Ascending aorta (tissue), 2 donors: ENCODE results near the gene SLC25A26. TPM values are rescaled to one million over a fixed set of nuclear protein-coding genes. Genes with fewer than 3 reads are reported as not detected.

ENCODE experiments used
- DNase-seq, 2 donors: peaks; one replicate each; pipeline ENCODE4 v3.0.0-alpha.2; 2019; ENCODE audit warnings: low spot score in 2 of 2
- H3K27ac ChIP-seq, 2 donors: fragments of 200-600 bp; sonication (generic); one replicate each; pipeline ENCODE4 v1.5.1; 2016 to 2017; ENCODE audit warnings: mild to moderate bottlenecking in 1 of 2
- H3K27me3 ChIP-seq: fragments of 200-600 bp; sonication (generic); one replicate; pipeline ENCODE4 v1.5.1; 2017
- H3K36me3 ChIP-seq, 2 donors: fragments of 200-600 bp; sonication (generic); one replicate each; pipeline ENCODE4 v1.5.1; 2016
- H3K4me1 ChIP-seq, 2 donors: fragments of 200-600 bp; sonication (generic); one replicate each; pipeline ENCODE4 v1.5.1; 2016 to 2017; ENCODE audit warnings: mild to moderate bottlenecking in 1 of 2
- H3K4me3 ChIP-seq, 2 donors: fragments of 200-600 bp; sonication (generic); one replicate each; pipeline ENCODE4 v1.5.1; 2016 to 2017; ENCODE audit warnings: mild to moderate bottlenecking in 1 of 2
- H3K9me3 ChIP-seq, 2 donors: fragments of 200-600 bp; sonication (generic); one replicate each; pipeline ENCODE4 v1.5.1; 2016
- intact Hi-C: fragments of 100-400 bp; cut with DNase I; formaldehyde crosslinking; loops from one replicate; pipeline ENCODE4 v1.15.1; 2023
- total RNA-seq: library from RNA; depleted of rRNA; stranded (reverse); fragments of >200 nt; gene quantifications from one replicate; pipeline ENCODE4 v1.1.0, GENCODE V29; 2016
- TF ChIP-seq, protein P1 (sequence below), 3 experiments: fragments of 200-600 bp in 2 of 3; fragments of 450-650 bp in 1 of 3; sonication (generic) in 2 of 3; IDR thresholded peaks; one replicate each; pipeline ENCODE4 v1.5.1; 2016 to 2019; ENCODE audit warnings: antibody characterized with exemption in 3 of 3, mild to moderate bottlenecking in 1 of 3, moderate library complexity in 1 of 3

Gene SLC25A26
- total RNA-seq, 1 donor from 2014 or later, result 11.7 TPM

DNA sequence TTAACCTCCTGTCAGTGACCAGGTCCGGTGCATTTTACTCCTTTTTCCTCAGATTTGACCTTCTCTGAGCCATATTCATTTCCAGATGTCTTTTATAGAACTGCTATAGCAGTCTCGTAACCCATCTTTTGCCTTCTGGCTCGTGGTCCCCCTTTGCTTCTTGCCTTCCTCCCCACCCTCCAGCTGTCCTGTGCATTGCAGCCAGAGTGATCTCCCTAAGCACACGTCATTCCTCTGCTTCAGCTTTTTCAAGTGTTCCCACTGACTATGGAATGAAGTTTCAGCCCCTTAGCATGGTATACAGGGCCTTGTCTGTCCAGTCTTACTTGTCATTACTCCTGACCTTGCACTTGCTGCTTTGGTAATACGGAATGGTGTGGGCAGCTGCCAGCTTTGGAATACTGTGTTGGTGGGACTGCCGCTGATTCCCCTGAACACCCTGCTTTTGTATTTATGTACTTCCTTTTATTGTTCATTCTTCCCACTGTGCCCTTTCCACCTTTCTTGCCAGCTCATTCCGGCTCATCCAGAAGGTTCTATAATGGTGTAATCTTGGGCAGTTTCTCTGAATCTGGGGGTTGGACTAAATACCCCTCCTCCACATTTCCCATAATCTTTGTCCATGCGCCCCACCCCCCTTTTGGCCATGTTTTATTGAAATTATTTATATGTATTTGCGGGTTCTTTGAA lies 38.9 kb downstream of the SLC25A26 start:
- no peak for DNase-seq
- Histone ChIP-seq H3K4me3 (no peak overlapping the region), H3K27me3 (no peaks in the 10 kb centered on the region), H3K9me3 (no peaks in the 10 kb centered on the region), H3K36me3 (peaks cover 9% of the 10 kb centered on the region in 2 donors), H3K27ac (no peak overlapping the region), H3K4me1 (no peaks in the 10 kb centered on the region)
- TF ChIP-seq, protein P1, sequence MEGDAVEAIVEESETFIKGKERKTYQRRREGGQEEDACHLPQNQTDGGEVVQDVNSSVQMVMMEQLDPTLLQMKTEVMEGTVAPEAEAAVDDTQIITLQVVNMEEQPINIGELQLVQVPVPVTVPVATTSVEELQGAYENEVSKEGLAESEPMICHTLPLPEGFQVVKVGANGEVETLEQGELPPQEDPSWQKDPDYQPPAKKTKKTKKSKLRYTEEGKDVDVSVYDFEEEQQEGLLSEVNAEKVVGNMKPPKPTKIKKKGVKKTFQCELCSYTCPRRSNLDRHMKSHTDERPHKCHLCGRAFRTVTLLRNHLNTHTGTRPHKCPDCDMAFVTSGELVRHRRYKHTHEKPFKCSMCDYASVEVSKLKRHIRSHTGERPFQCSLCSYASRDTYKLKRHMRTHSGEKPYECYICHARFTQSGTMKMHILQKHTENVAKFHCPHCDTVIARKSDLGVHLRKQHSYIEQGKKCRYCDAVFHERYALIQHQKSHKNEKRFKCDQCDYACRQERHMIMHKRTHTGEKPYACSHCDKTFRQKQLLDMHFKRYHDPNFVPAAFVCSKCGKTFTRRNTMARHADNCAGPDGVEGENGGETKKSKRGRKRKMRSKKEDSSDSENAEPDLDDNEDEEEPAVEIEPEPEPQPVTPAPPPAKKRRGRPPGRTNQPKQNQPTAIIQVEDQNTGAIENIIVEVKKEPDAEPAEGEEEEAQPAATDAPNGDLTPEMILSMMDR (IDR thresholded peaks at IDR 0.05), result no peak
- intact Hi-C loops, result no loop called here

DNA sequence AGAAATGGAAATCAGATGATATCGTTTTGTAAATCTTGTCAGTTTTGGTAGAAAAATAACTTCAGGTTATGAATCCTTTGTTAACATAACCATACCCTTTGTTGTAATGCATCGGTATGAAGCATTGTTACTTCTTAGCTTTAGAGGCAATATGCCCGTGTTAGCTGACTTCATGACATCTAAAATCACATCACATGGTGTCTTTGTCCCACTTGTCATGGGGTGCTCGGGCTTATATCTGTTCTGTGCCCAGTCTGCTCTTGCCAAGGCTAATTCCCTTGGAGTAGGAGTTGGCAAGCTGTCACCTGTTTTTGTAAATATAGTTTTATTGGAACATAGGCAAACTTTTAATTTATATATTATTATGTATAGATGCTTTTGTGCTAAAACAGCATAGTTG lies 39.6 kb downstream of the SLC25A26 start:
- DNase-seq, result no peak
- intact Hi-C loops, result no loop called here
- H3K9me3 ChIP-seq, result no peaks in the 10 kb centered on the region
- H3K36me3 ChIP-seq, result peaks cover 9 to 11% of the 10 kb centered on the region in 2 donors
- H3K4me3 ChIP-seq, result no peak overlapping the region
- H3K27me3 ChIP-seq, result no peaks in the 10 kb centered on the region
- no peak overlapping the region for H3K27ac ChIP-seq
- H3K4me1 ChIP-seq, result no peaks in the 10 kb centered on the region
- TF ChIP-seq, protein P1 (IDR thresholded peaks at IDR 0.05), result no peak

DNA sequence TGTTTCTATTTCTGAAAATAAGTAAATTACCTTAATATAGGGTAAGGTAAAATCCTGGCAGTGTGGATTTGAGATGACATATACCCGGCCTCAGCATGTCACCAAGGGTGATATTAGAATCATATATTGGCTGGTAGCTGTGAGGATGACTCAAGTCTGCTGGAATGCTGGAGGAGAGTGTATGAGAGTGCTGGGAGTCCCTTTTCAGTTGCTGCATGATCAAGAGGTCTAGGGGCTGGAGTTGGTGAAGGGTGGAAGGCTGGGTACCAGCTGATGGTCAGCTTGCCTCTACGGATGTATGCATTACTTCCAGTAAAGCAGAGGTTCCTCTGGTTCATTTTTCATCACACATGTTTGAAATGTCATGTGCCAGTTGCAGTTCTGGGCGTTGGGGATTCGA lies 40.6 kb downstream of the SLC25A26 start:
- Histone ChIP-seq H3K36me3 (peaks cover 9 to 11% of the 10 kb centered on the region in 2 donors), H3K27ac (no peak overlapping the region), H3K9me3 (no peaks in the 10 kb centered on the region), H3K4me3 (no peak overlapping the region), H3K27me3 (no peaks in the 10 kb centered on the region), H3K4me1 (no peaks in the 10 kb centered on the region)
- no peak for DNase-seq
- TF ChIP-seq, protein P1 (IDR thresholded peaks at IDR 0.05), result no peak
- intact Hi-C loops, result no loop called here

DNA sequence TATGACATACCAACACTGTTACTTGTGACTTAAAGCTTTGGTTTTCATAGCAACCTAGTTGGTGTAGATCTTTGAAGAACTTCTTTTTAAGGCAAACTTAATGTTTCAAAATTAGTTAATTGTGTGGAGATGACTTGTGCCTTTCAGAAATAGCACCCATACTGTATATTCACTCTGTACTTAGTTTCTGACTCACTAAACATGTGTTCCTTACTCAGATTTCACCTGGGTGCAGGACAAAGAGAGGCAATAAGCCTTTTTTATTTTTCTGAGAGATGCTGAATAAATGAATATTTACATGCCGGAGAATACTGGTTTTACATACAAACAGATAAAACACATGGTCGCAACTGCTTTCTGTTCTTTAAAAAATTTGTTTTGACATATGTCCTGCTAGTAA lies 44.8 kb downstream of the SLC25A26 start:
- Histone ChIP-seq H3K4me3 (no peak overlapping the region), H3K9me3 (no peaks in the 10 kb centered on the region), H3K4me1 (no peaks in the 10 kb centered on the region), H3K27me3 (no peaks in the 10 kb centered on the region), H3K36me3 (peaks cover 9 to 11% of the 10 kb centered on the region in 2 donors), H3K27ac (no peak overlapping the region)
- TF ChIP-seq, protein P1 (IDR thresholded peaks at IDR 0.05), result no peak
- intact Hi-C loops, result no loop called here
- no peak for DNase-seq

DNA sequence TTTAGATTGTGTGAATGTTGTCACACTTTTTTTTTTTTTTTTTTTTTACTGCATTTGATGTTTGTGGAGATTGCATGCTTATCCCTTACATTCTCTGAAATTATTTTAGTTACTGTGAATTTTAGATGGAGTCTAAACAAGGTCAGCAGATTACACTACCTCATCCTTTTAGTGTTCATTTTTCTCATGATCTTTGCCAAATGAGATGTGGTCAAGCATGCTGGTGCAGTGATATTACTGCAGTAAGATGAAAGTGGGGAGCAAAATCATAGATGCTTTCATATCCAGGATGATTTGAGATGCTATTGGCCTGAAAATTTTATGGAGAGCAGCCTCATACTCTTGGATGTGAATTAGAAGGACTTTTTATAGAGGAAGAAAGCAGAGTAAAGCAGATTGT lies 45.8 kb downstream of the SLC25A26 start:
- TF ChIP-seq, protein P1 (IDR thresholded peaks at IDR 0.05), result no peak
- intact Hi-C loops, result no loop called here

More for the DNA sequence above, 45.8 kb downstream of the SLC25A26 start:
- Histone ChIP-seq H3K27me3 (no peaks in the 10 kb centered on the region), H3K36me3 (peaks cover 9 to 11% of the 10 kb centered on the region in 2 donors), H3K4me1 (no peaks in the 10 kb centered on the region), H3K27ac (no peak overlapping the region), H3K9me3 (no peaks in the 10 kb centered on the region), H3K4me3 (no peak overlapping the region)
- DNase-seq, result no peak
